Measurements from ENCODE around the gene IKZF2. TPM values are rescaled to one million over a fixed set of nuclear protein-coding genes. Genes with fewer than 3 reads are reported as not detected.

IKZF2 gene
- total RNA-seq, 1 experiment from 2014 or later = 0.44 TPM

- in situ Hi-C loops (cut with HindIII; ENCODE audit: low pct_unique_long_range_greater_than_20kb, low sequenced_read_pairs) (no loop called here), intact Hi-C loops (cut with micrococcal nuclease; ENCODE audit: unreplicated experiment) (no loop called here)
- Histone ChIP-seq H3K27me3 (ENCODE audit: control insufficient read depth, insufficient read depth, low read length) (no peaks in the 10 kb centered on the region), H3K4me3 (ENCODE audit: low read depth in 2 of 2, low read length in 2 of 2) (no peak overlapping the region), H3K27ac (ENCODE audit: low read length) (no peak overlapping the region), H3K4me1 (ENCODE audit: control insufficient read depth, insufficient read depth, low read length) (no peaks in the 10 kb centered on the region), H3K9me3 (ENCODE audit: control insufficient read depth, insufficient read depth, low read depth, low read length) (no peaks in the 10 kb centered on the region), H3K36me3 (ENCODE audit: control insufficient read depth, insufficient read depth, low read length) (no peaks in the 10 kb centered on the region)
- no peak for TF ChIP-seq CTCF (IDR thresholded peaks at IDR 0.05)
- TF ChIP-seq TCF7L2 (IDR thresholded peaks at IDR 0.05; ENCODE audit: low read depth, low read length) = no peak
- no peak for TF ChIP-seq REST (IDR thresholded peaks at IDR 0.05; ENCODE audit: insufficient read depth in 1 of 2, low read depth in 2 of 2, low read length in 1 of 2)
- TF ChIP-seq SIN3A (IDR thresholded peaks at IDR 0.05; ENCODE audit: borderline replicate concordance, insufficient read depth, low read depth, low read length) = no peak
- TF ChIP-seq POLR2AphosphoS5 (IDR thresholded peaks at IDR 0.05; ENCODE audit: low read depth, low read length) = no peak
- DNase-seq (ENCODE audit: low read depth, low spot score) (no peak), ATAC-seq (no peak)
- CTCF ChIA-PET = no interaction called here
- no TSS peak for BruUV-seq (replicated peaks)
- POLR2A ChIA-PET = no interaction called here
Measured at GRCh38 chr2:213185147-213185822, 33.9 kb upstream of the IKZF2 start.

- Histone ChIP-seq H3K4me1 (ENCODE audit: control insufficient read depth, insufficient read depth, low read length) (no peaks in the 10 kb centered on the region), H3K27ac (ENCODE audit: low read length) (no peak overlapping the region), H3K36me3 (ENCODE audit: control insufficient read depth, insufficient read depth, low read length) (no peaks in the 10 kb centered on the region), H3K27me3 (ENCODE audit: control insufficient read depth, insufficient read depth, low read length) (no peaks in the 10 kb centered on the region), H3K4me3 (ENCODE audit: low read depth in 2 of 2, low read length in 2 of 2) (no peak overlapping the region), H3K9me3 (ENCODE audit: control insufficient read depth, insufficient read depth, low read depth, low read length) (no peaks in the 10 kb centered on the region)
- POLR2A ChIA-PET = no interaction called here
- no peak for DNase-seq (ENCODE audit: low read depth, low spot score)
- CTCF ChIA-PET = no interaction called here
- intact Hi-C loops (cut with micrococcal nuclease; ENCODE audit: unreplicated experiment) (no loop called here), in situ Hi-C loops (cut with HindIII; ENCODE audit: low pct_unique_long_range_greater_than_20kb, low sequenced_read_pairs) (no loop called here)
- no TSS peak for BruUV-seq (replicated peaks)
- ATAC-seq = no peak
- TF ChIP-seq SIN3A (IDR thresholded peaks at IDR 0.05; ENCODE audit: borderline replicate concordance, insufficient read depth, low read depth, low read length) = no peak
- no peak for TF ChIP-seq POLR2AphosphoS5 (IDR thresholded peaks at IDR 0.05; ENCODE audit: low read depth, low read length)
- TF ChIP-seq REST (IDR thresholded peaks at IDR 0.05; ENCODE audit: insufficient read depth in 1 of 2, low read depth in 2 of 2, low read length in 1 of 2) = no peak
- no peak for TF ChIP-seq CTCF (IDR thresholded peaks at IDR 0.05)
- no peak for TF ChIP-seq TCF7L2 (IDR thresholded peaks at IDR 0.05; ENCODE audit: low read depth, low read length)
Measured at GRCh38 chr2:213181712-213182111, 30.3 kb upstream of the IKZF2 start.
